Stimulated activated naive CD8-positive, alpha-beta T cell treated with anti-CD3 and anti-CD28 coated beads, Interleukin-15, Interleukin-2, amounts not matched to agents 100 ng/mL and 50 ng/mL, for 24 hours (primary cell): Measurements from ENCODE around the gene ASCL1.
A peak's percentile ranks its signal among the peaks of the same experiment; 100 is the strongest.

Source experiments
- H3K27ac Mint-ChIP-seq: one replicate; pipeline ENCODE4 v1.8.0; 2021; ENCODE audit warnings: mild to moderate bottlenecking, mixed read lengths
- H3K27me3 Mint-ChIP-seq: one replicate; pipeline ENCODE4 v1.8.0; 2021; ENCODE audit warnings: mixed read lengths
- H3K36me3 Mint-ChIP-seq: one replicate; pipeline ENCODE4 v1.8.0; 2021; ENCODE audit warnings: low read depth, mixed read lengths
- H3K4me1 Mint-ChIP-seq: one replicate; pipeline ENCODE4 v1.8.0; 2021; ENCODE audit warnings: low read depth, mixed read lengths
- H3K4me3 Mint-ChIP-seq: one replicate; pipeline ENCODE4 v1.8.0; 2021; ENCODE audit warnings: mild to moderate bottlenecking, mixed read lengths
- H3K9me3 Mint-ChIP-seq: one replicate; pipeline ENCODE4 v1.8.0; 2021; ENCODE audit warnings: mixed read lengths

The ASCL1 gene

GRCh38 chr12:102939059-102939458 lies 18.4 kb upstream of the ASCL1 start:
- Mint-ChIP-seq H3K27ac (no peak overlapping the region), H3K4me3 (no peak overlapping the region), H3K27me3 (peaks cover 64% of the 10 kb centered on the region), H3K36me3 (no peaks in the 10 kb centered on the region), H3K9me3 (no peaks in the 10 kb centered on the region), H3K4me1 (no peaks in the 10 kb centered on the region)

- Mint-ChIP-seq H3K4me1 (no peaks in the 10 kb centered on the region), H3K27me3 (peaks cover 65% of the 10 kb centered on the region), H3K27ac (no peak overlapping the region), H3K9me3 (no peaks in the 10 kb centered on the region), H3K36me3 (no peaks in the 10 kb centered on the region), H3K4me3 (no peak overlapping the region)
These were observed 17.7 kb upstream of the ASCL1 start for GRCh38 chr12:102939670-102940222.

- no peak overlapping the region for H3K4me3 Mint-ChIP-seq
- no peaks in the 10 kb centered on the region for H3K36me3 Mint-ChIP-seq
- no peaks in the 10 kb centered on the region for H3K9me3 Mint-ChIP-seq
- no peak overlapping the region for H3K27ac Mint-ChIP-seq
- peaks cover 69% of the 10 kb centered on the region for H3K27me3 Mint-ChIP-seq
- H3K4me1 Mint-ChIP-seq, result no peaks in the 10 kb centered on the region
These were observed 11.4 kb upstream of the ASCL1 start for GRCh38 chr12:102946042-102946441.

- Mint-ChIP-seq H3K4me3 (no peak overlapping the region), H3K4me1 (peaks cover 9% of the 10 kb centered on the region), H3K27me3 (peaks cover 64% of the 10 kb centered on the region), H3K27ac (no peak overlapping the region), H3K9me3 (no peaks in the 10 kb centered on the region), H3K36me3 (no peaks in the 10 kb centered on the region)
These were observed 8.5 kb upstream of the ASCL1 start for GRCh38 chr12:102948941-102949352.

GRCh38 chr12:102950107-102950949 lies 7.1 kb upstream of the ASCL1 start:
- Mint-ChIP-seq H3K27me3 (peaks cover 72% of the 10 kb centered on the region), H3K9me3 (no peaks in the 10 kb centered on the region), H3K36me3 (no peaks in the 10 kb centered on the region), H3K27ac (no peak overlapping the region), H3K4me1 (peaks cover 14% of the 10 kb centered on the region), H3K4me3 (peak overlapping the region; percentile 40)

GRCh38 chr12:102950950-102951619 lies 6.4 kb upstream of the ASCL1 start:
- no peaks in the 10 kb centered on the region for H3K9me3 Mint-ChIP-seq
- peaks cover 18% of the 10 kb centered on the region for H3K4me1 Mint-ChIP-seq
- H3K4me3 Mint-ChIP-seq, result peak overlapping the region; percentile 40
- H3K27me3 Mint-ChIP-seq, result peaks cover 79% of the 10 kb centered on the region
- H3K36me3 Mint-ChIP-seq, result no peaks in the 10 kb centered on the region
- H3K27ac Mint-ChIP-seq, result no peak overlapping the region

GRCh38 chr12:102951841-102952240 lies 5.6 kb upstream of the ASCL1 start:
- no peak overlapping the region for H3K27ac Mint-ChIP-seq
- no peaks in the 10 kb centered on the region for H3K36me3 Mint-ChIP-seq
- peaks cover 81% of the 10 kb centered on the region for H3K27me3 Mint-ChIP-seq
- H3K9me3 Mint-ChIP-seq, result no peaks in the 10 kb centered on the region
- H3K4me3 Mint-ChIP-seq, result no peak overlapping the region
- H3K4me1 Mint-ChIP-seq, result peaks cover 19% of the 10 kb centered on the region

GRCh38 chr12:102953221-102953620 lies 4.3 kb upstream of the ASCL1 start:
- H3K9me3 Mint-ChIP-seq, result no peaks in the 10 kb centered on the region
- H3K4me1 Mint-ChIP-seq, result peaks cover 29% of the 10 kb centered on the region
- H3K4me3 Mint-ChIP-seq, result no peak overlapping the region
- no peak overlapping the region for H3K27ac Mint-ChIP-seq
- H3K27me3 Mint-ChIP-seq, result peaks cover 79% of the 10 kb centered on the region
- H3K36me3 Mint-ChIP-seq, result no peaks in the 10 kb centered on the region

GRCh38 chr12:102954134-102954533 lies 3.3 kb upstream of the ASCL1 start:
- Mint-ChIP-seq H3K27ac (no peak overlapping the region), H3K9me3 (no peaks in the 10 kb centered on the region), H3K36me3 (no peaks in the 10 kb centered on the region), H3K4me1 (peaks cover 36% of the 10 kb centered on the region), H3K27me3 (peaks cover 79% of the 10 kb centered on the region), H3K4me3 (no peak overlapping the region)

- H3K4me3 Mint-ChIP-seq, result no peak overlapping the region
- no peaks in the 10 kb centered on the region for H3K9me3 Mint-ChIP-seq
- no peaks in the 10 kb centered on the region for H3K36me3 Mint-ChIP-seq
- H3K4me1 Mint-ChIP-seq, result peaks cover 39% of the 10 kb centered on the region
- no peak overlapping the region for H3K27ac Mint-ChIP-seq
- H3K27me3 Mint-ChIP-seq, result peaks cover 76% of the 10 kb centered on the region
These were observed 1.3 kb upstream of the ASCL1 start for GRCh38 chr12:102955926-102956737.

- H3K9me3 Mint-ChIP-seq, result no peaks in the 10 kb centered on the region
- H3K36me3 Mint-ChIP-seq, result no peaks in the 10 kb centered on the region
- peaks cover 77% of the 10 kb centered on the region for H3K27me3 Mint-ChIP-seq
- no peak overlapping the region for H3K27ac Mint-ChIP-seq
- H3K4me1 Mint-ChIP-seq, result peaks cover 46% of the 10 kb centered on the region
- peak overlapping the region; percentile 47 for H3K4me3 Mint-ChIP-seq
These were observed 641 bp upstream of the ASCL1 start for GRCh38 chr12:102956738-102957327.

GRCh38 chr12:102958073-102958829 lies 777 bp downstream of the ASCL1 start:
- Mint-ChIP-seq H3K27me3 (peaks cover 85% of the 10 kb centered on the region), H3K4me3 (peak overlapping the region; percentile 67), H3K9me3 (peaks cover under 1% of the 10 kb centered on the region), H3K36me3 (no peaks in the 10 kb centered on the region), H3K4me1 (peaks cover 50% of the 10 kb centered on the region), H3K27ac (no peak overlapping the region)

- peaks cover 1% of the 10 kb centered on the region for H3K36me3 Mint-ChIP-seq
- peak overlapping the region; percentile 47 for H3K27ac Mint-ChIP-seq
- H3K9me3 Mint-ChIP-seq, result peaks cover 6% of the 10 kb centered on the region
- peak overlapping the region; percentile 56 for H3K4me3 Mint-ChIP-seq
- peaks cover 44% of the 10 kb centered on the region for H3K4me1 Mint-ChIP-seq
- peaks cover 88% of the 10 kb centered on the region for H3K27me3 Mint-ChIP-seq
These were observed 1.3 kb downstream of the ASCL1 start for GRCh38 chr12:102958830-102959176.

- H3K9me3 Mint-ChIP-seq, result peaks cover 12% of the 10 kb centered on the region
- no peak overlapping the region for H3K27ac Mint-ChIP-seq
- H3K4me1 Mint-ChIP-seq, result peaks cover 38% of the 10 kb centered on the region
- peaks cover 5% of the 10 kb centered on the region for H3K36me3 Mint-ChIP-seq
- H3K27me3 Mint-ChIP-seq, result peaks cover 88% of the 10 kb centered on the region
- H3K4me3 Mint-ChIP-seq, result no peak overlapping the region
These were observed 1.9 kb downstream of the ASCL1 start for GRCh38 chr12:102959391-102959790.
